A549 (cell line): ENCODE data around the gene TMEM37. TPM values are rescaled to one million over a fixed set of nuclear protein-coding genes. Genes with fewer than 3 reads are reported as not detected.

Source experiments
- ATAC-seq, 2 experiments: fragments of 200-7000 bp in 1 of 2; fragments of >200 bp in 1 of 2; cut with Nextera tagmentation in 1 of 2; cut with Tn5 transposase in 1 of 2; 3 replicates each; pipeline versions ENCODE4 v1.8.0 to v1.9.1; 2018 to 2020; ENCODE audit warnings: mild to moderate bottlenecking in 1 of 2, moderate library complexity in 1 of 2
- CTCF ChIA-PET: fragments of 300-600 bp; sonication (Branson Sonifier 250); formaldehyde crosslinking; extraction: SDS; loops from one replicate; lab custom pipeline; 2021; ENCODE audit warnings: antibody characterized with exemption, inconsistent platforms; lab: Yijun Ruan, JAX
- POLR2A ChIA-PET: fragments of 350-600 bp; formaldehyde crosslinking; extraction: SDS; loops from one replicate; lab custom pipeline; 2021; ENCODE audit warnings: antibody characterized with exemption, inconsistent platforms; lab: Yijun Ruan, JAX
- DNase-seq, 2 experiments: peaks; one replicate each; pipeline versions ENCODE4 v3.0.0 to v3.0.0-alpha.2; 2011 to 2016; ENCODE audit warnings: low read depth in 1 of 2, low spot score in 1 of 2
- FAIRE-seq: peaks from 2 replicates; lab custom pipeline; 2011; peaks lifted over from hg19 to GRCh38; lab: Jason Lieb, UNC
- H3K27ac ChIP-seq, 2 experiments: fragments of >200 bp; sonication (Bioruptor Twin); formaldehyde crosslinking; 3 replicates each; pipeline ENCODE4 v1.5.1; 2016 to 2017
- H3K4me1 ChIP-seq: fragments of >200 bp; sonication (Bioruptor Twin); formaldehyde crosslinking; 3 replicates; pipeline ENCODE4 v1.6.1; 2016
- H3K4me2 ChIP-seq: fragments of >200 bp; sonication (Bioruptor Twin); formaldehyde crosslinking; 3 replicates; pipeline ENCODE4 v1.6.1; 2016
- H3K4me3 ChIP-seq: fragments of >200 bp; sonication (Bioruptor Twin); formaldehyde crosslinking; 3 replicates; pipeline ENCODE4 v1.5.1; 2016
- H3K9me3 ChIP-seq: fragments of >200 bp; sonication (Bioruptor Twin); formaldehyde crosslinking; 3 replicates; pipeline ENCODE4 v1.6.1; 2016
- BCL3 ChIP-seq: fragments of >200 bp; sonication (Bioruptor Twin); formaldehyde crosslinking; IDR thresholded peaks from 3 replicates; pipeline ENCODE4 v1.6.1; 2016
- CEBPB ChIP-seq, 2 experiments: fragments of >200 bp in 1 of 2; sonication (Bioruptor Twin) in 1 of 2; formaldehyde crosslinking in 1 of 2; IDR thresholded peaks; 2 replicates each; pipeline ENCODE4 v1.6.1; 2012 to 2016
- CTCF ChIP-seq: fragments of >200 bp; sonication (Bioruptor Twin); formaldehyde crosslinking; IDR thresholded peaks from 3 replicates; pipeline ENCODE4 v1.5.1; 2016
- ELK1 ChIP-seq: fragments of 150-350 bp; IDR thresholded peaks from 2 replicates; pipeline ENCODE4 v1.6.1; 2014; ENCODE audit warnings: low read depth, mild to moderate bottlenecking, low read length
- EP300 ChIP-seq, 2 experiments: fragments of >200 bp; sonication (Bioruptor Twin); formaldehyde crosslinking; IDR thresholded peaks; 2 replicates in 1 of 2; 3 replicates in 1 of 2; pipeline ENCODE4 v1.6.1; 2016 to 2017
- ESRRA ChIP-seq: fragments of 150-350 bp; IDR thresholded peaks from 2 replicates; pipeline ENCODE4 v1.6.1; 2014; ENCODE audit warnings: mild to moderate bottlenecking, low read length, borderline replicate concordance
- HDAC2 ChIP-seq: fragments of 200-600 bp; sonication (generic); IDR thresholded peaks from 2 replicates; pipeline ENCODE4 v1.6.1; 2016
- HEYL ChIP-seq: fragments of 250-450 bp; sonication (Bioruptor Pico); IDR thresholded peaks from 2 replicates; pipeline ENCODE4 v1.8.0; 2021; ENCODE audit warnings: mild to moderate bottlenecking, moderate library complexity
- HMGXB4 ChIP-seq: fragments of 250-450 bp; sonication (Bioruptor Pico); IDR thresholded peaks from 2 replicates; pipeline ENCODE4 v1.5.0; 2021; ENCODE audit warnings: mild to moderate bottlenecking, moderate library complexity, borderline replicate concordance
- KDM1A ChIP-seq: fragments of 200-600 bp; sonication (generic); IDR thresholded peaks from 2 replicates; pipeline ENCODE4 v1.6.1; 2016; ENCODE audit warnings: low read depth, mild to moderate bottlenecking
- MAX ChIP-seq: IDR thresholded peaks from 2 replicates; pipeline ENCODE4 v1.6.1; 2012
- MYC ChIP-seq: IDR thresholded peaks from 2 replicates; pipeline ENCODE4 v1.6.1; 2012; ENCODE audit warnings: mild to moderate bottlenecking, inconsistent platforms, low read length, improper control_type of control experiment, borderline replicate concordance
- NFE2L2 ChIP-seq: fragments of 150-350 bp; conservative IDR thresholded peaks from 2 replicates; pipeline ENCODE4 v1.6.1; 2014; ENCODE audit warnings: low read length
- NR3C1 ChIP-seq: fragments of >200 bp; sonication (Bioruptor Twin); formaldehyde crosslinking; IDR thresholded peaks from 3 replicates; pipeline ENCODE4 v1.6.1; 2017
- PBX3 ChIP-seq: IDR thresholded peaks from 2 replicates; pipeline ENCODE4 v1.6.1; 2012
- RFX5 ChIP-seq: fragments of 450-650 bp; IDR thresholded peaks from 2 replicates; pipeline ENCODE4 v1.7.1; 2014; ENCODE audit warnings: antibody characterized with exemption, mild to moderate bottlenecking, moderate library complexity
- RNF2 ChIP-seq: fragments of 200-600 bp; sonication (generic); IDR thresholded peaks from 2 replicates; pipeline ENCODE4 v1.6.1; 2016; ENCODE audit warnings: low read depth, mild to moderate bottlenecking, antibody characterized with exemption, moderate library complexity, borderline replicate concordance
- SREBF2 ChIP-seq: fragments of 450-650 bp; IDR thresholded peaks from 2 replicates; pipeline ENCODE4 v1.6.1; 2014; ENCODE audit warnings: mild to moderate bottlenecking, moderate library complexity
- ZC3H11A ChIP-seq: fragments of 450-650 bp; IDR thresholded peaks from 2 replicates; pipeline ENCODE4 v1.6.1; 2014; ENCODE audit warnings: antibody characterized with exemption, mild to moderate bottlenecking
- ZNF302 ChIP-seq: fragments of 250-450 bp; sonication (Bioruptor Pico); IDR thresholded peaks from 2 replicates; pipeline ENCODE4 v1.9.0; 2021; ENCODE audit warnings: inconsistent platforms, mild to moderate bottlenecking, moderate library complexity
- ZSCAN20 ChIP-seq: fragments of 250-450 bp; sonication (Bioruptor Pico); IDR thresholded peaks from 2 replicates; pipeline ENCODE4 v1.8.0; 2022; ENCODE audit warnings: mild to moderate bottlenecking, moderate library complexity
- WGBS: methylation state at CpG from one replicate; pipeline ENCODE4 v1.1.6; 2017; ENCODE audit errors: missing lambda C conversion rate; 5-methylcytosine and 5-hydroxymethylcytosine counted together
- polyA plus RNA-seq, 4 experiments: library from polyadenylated mRNA; depleted of rRNA in 3 of 4; stranded (reverse); fragments of >200 nt; fragmentation: RNase III in 1 of 4; extraction: RNeasy Plus Mini Kit Qiagen cat#74134 plus additional on column Dnase treatment in 1 of 4; gene quantifications; 2 replicates in 3 of 4; 3 replicates in 1 of 4; pipeline ENCODE4 v1.2.3, GENCODE V29; 2011 to 2017

Gene TMEM37
- polyA plus RNA-seq, 2 of the 4 experiments (the other 2 are of a cell fraction): 5.1 to 7.5 TPM

- 72% methylated on average over 4 of the region's 6 CpGs for WGBS
- FAIRE-seq: no peak
- peak overlapping the region; percentile 1; the same call in 1 of the 3 replicates for H3K4me2 ChIP-seq
- no peak for ATAC-seq
- CTCF ChIA-PET: interaction anchor here (1.3 kb wide), 1 partner anchor 32 kb away, joined by 4 read pairs; no protein-coding TSS in a partner anchor
- no peak overlapping the region for H3K27ac ChIP-seq
- H3K4me1 ChIP-seq: peaks cover 12% of the 10 kb centered on the region
- POLR2A ChIA-PET: no interaction called here
- no peak overlapping the region for H3K4me3 ChIP-seq
- TF ChIP-seq MAX (no peak), NR3C1 (no peak), MYC (no peak), SREBF2 (no peak), EP300 (IDR thresholded peaks at IDR 0.05) (no peak), HEYL (CRISPR knock-in tag) (no peak), ESRRA (no peak), RNF2 (no peak), ZNF302 (CRISPR knock-in tag) (no peak), HMGXB4 (CRISPR knock-in tag) (no peak), CTCF (no peak), ZC3H11A (no peak), NFE2L2 (no peak), HDAC2 (no peak)
- TF ChIP-seq, all 56 proteins: peak for 0
- no peaks in the 10 kb centered on the region for H3K9me3 ChIP-seq
- no peak for DNase-seq
Measured at GRCh38 chr2:119438726-119439284, 7.2 kb downstream of the TMEM37 start.

GRCh38 chr2:119439574-119440500, 8.2 kb downstream of the TMEM37 start:
- no peak overlapping the region for H3K4me3 ChIP-seq
- 80% methylated on average over 12 of the region's 15 CpGs for WGBS
- POLR2A ChIA-PET: no interaction called here
- no peak overlapping the region for H3K27ac ChIP-seq
- H3K9me3 ChIP-seq: no peaks in the 10 kb centered on the region
- CTCF ChIA-PET: interaction anchor here (0.5 to 1.5 kb wide), 5 partner anchors 23 to 152 kb away, joined by 3 to 4 read pairs (median 3); no protein-coding TSS in a partner anchor
- ATAC-seq: no peak
- no peak overlapping the region for H3K4me2 ChIP-seq
- TF ChIP-seq CEBPB (IDR thresholded peaks at IDR 0.05): no peak
- TF ChIP-seq BCL3: no peak
- no peak for TF ChIP-seq PBX3
- no peak for TF ChIP-seq ZSCAN20 (CRISPR knock-in tag)
- no peak for TF ChIP-seq RFX5
- TF ChIP-seq MYC: no peak
- no peak for TF ChIP-seq ELK1
- no peak for TF ChIP-seq KDM1A
- no peak for FAIRE-seq
- DNase-seq: no peak
- H3K4me1 ChIP-seq: peaks cover 12% of the 10 kb centered on the region
